Testis (tissue), 3 donors: ENCODE measurements around the gene TFF2. TPM values are rescaled to one million over a fixed set of nuclear protein-coding genes. Genes with fewer than 3 reads are reported as not detected.

Experiments used
- DNase-seq: peaks from one replicate; pipeline ENCODE4 v3.0.0-alpha.2; 2019
- H3K27ac ChIP-seq, 2 donors: fragments of 200-600 bp; sonication (generic); one replicate each; pipeline ENCODE4 v1.5.1; 2019
- H3K27me3 ChIP-seq: fragments of 200-600 bp; sonication (generic); one replicate; pipeline ENCODE4 v1.5.1; 2019
- H3K36me3 ChIP-seq: fragments of 200-600 bp; sonication (generic); one replicate; pipeline ENCODE4 v1.5.1; 2017; ENCODE audit warnings: low read depth; ENCODE audit errors: missing control alignments
- H3K4me1 ChIP-seq: fragments of 200-600 bp; sonication (generic); one replicate; pipeline ENCODE4 v1.5.1; 2019
- H3K4me3 ChIP-seq, 2 donors: fragments of 200-600 bp; sonication (generic); one replicate each; pipeline ENCODE4 v1.5.1; 2017 to 2019
- H3K9me3 ChIP-seq: fragments of 200-600 bp; sonication (generic); one replicate; pipeline ENCODE4 v1.5.1; 2017
- CTCF ChIP-seq, 3 experiments: fragments of 450-650 bp in 2 of 3; fragments of 200-600 bp in 1 of 3; sonication (generic) in 1 of 3; IDR thresholded peaks; one replicate each; pipeline ENCODE4 v1.5.1; 2016 to 2019; ENCODE audit warnings: antibody characterized with exemption in 3 of 3, mild to moderate bottlenecking in 2 of 3, moderate library complexity in 1 of 3
- POLR2A ChIP-seq: fragments of 450-650 bp; IDR thresholded peaks from one replicate; pipeline ENCODE4 v1.6.1; 2017; ENCODE audit warnings: antibody characterized with exemption, mild to moderate bottlenecking, moderate library complexity
- WGBS, 2 donors: methylation state at CpG; one replicate each; pipeline ENCODE4 v1.1.5; 2018; 5-methylcytosine and 5-hydroxymethylcytosine counted together
- intact Hi-C: fragments of 100-400 bp; cut with DNase I; formaldehyde crosslinking; loops from one replicate; pipeline ENCODE4 v1.15.1; 2023; ENCODE audit warnings: low total_unique reads
- polyA plus RNA-seq: library from polyadenylated mRNA; stranded (reverse); fragments of 350-450 nt; fragmentation: Illumina TruSeq; extraction: RNeasy Lipid Tissue Mini Kit (QIAGEN cat#74804); gene quantifications from one replicate; pipeline ENCODE4 v1.2.3, GENCODE V29; 2014; ENCODE audit warnings: low read depth, low replicate concordance; ENCODE audit not compliant: insufficient read depth
- total RNA-seq, 2 donors: library from RNA; depleted of rRNA; stranded (reverse); fragments of >200 nt; gene quantifications; one replicate each; pipeline ENCODE4 v1.2.3, GENCODE V29; 2016

Gene TFF2
- total and polyA plus RNA-seq, 3 donors from 2014 or later, result not detected

- intact Hi-C loops, result no loop called here
- H3K27me3 ChIP-seq, result no peaks in the 10 kb centered on the region
These were observed 26.6 kb upstream of the TFF2 start for GRCh38 chr21:42377211-42377950.

GRCh38 chr21:42376338-42376982 lies 25.7 kb upstream of the TFF2 start:
- no peak overlapping the region for H3K27ac ChIP-seq
- TF ChIP-seq POLR2A (no peak), CTCF (IDR thresholded peaks at IDR 0.05) (no peak)
- no peaks in the 10 kb centered on the region for H3K4me1 ChIP-seq
- WGBS, 2 donors, result 74 to 84% methylated on average over 20 to 32 of the region's 32 CpGs
- DNase-seq, result no peak
- H3K27me3 ChIP-seq, result no peaks in the 10 kb centered on the region
- intact Hi-C loops, result no loop called here
- no peaks in the 10 kb centered on the region for H3K9me3 ChIP-seq
- H3K4me3 ChIP-seq, result no peak overlapping the region
- no peaks in the 10 kb centered on the region for H3K36me3 ChIP-seq

More at GRCh38 chr21:42377211-42377950, 26.6 kb upstream of the TFF2 start:
- H3K9me3 ChIP-seq, result no peaks in the 10 kb centered on the region
- WGBS, 2 donors, result 81 to 87% methylated on average over 14 to 24 of the region's 24 CpGs
- no peak overlapping the region for H3K27ac ChIP-seq
- no peak for TF ChIP-seq POLR2A
- TF ChIP-seq CTCF (IDR thresholded peaks at IDR 0.05), result no peak
- no peak for DNase-seq
- no peaks in the 10 kb centered on the region for H3K36me3 ChIP-seq
- H3K4me3 ChIP-seq, result no peak overlapping the region
- no peaks in the 10 kb centered on the region for H3K4me1 ChIP-seq

- no peaks in the 10 kb centered on the region for H3K36me3 ChIP-seq
- intact Hi-C loops, result no loop called here
- H3K27ac ChIP-seq, result no peak overlapping the region
- no peak for TF ChIP-seq POLR2A
- no peak for TF ChIP-seq CTCF (IDR thresholded peaks at IDR 0.05)
- 78 to 81% methylated on average over 3 of the region's 3 CpGs for WGBS, 2 donors
- DNase-seq, result no peak
- H3K9me3 ChIP-seq, result no peaks in the 10 kb centered on the region
- H3K27me3 ChIP-seq, result no peaks in the 10 kb centered on the region
- H3K4me3 ChIP-seq, result no peak overlapping the region
- H3K4me1 ChIP-seq, result no peaks in the 10 kb centered on the region
These were observed 25.2 kb upstream of the TFF2 start for GRCh38 chr21:42375966-42376337.

GRCh38 chr21:42375506-42375905 lies 24.7 kb upstream of the TFF2 start:
- DNase-seq, result no peak
- no peak overlapping the region for H3K27ac ChIP-seq
- H3K4me1 ChIP-seq, result no peaks in the 10 kb centered on the region
- no peaks in the 10 kb centered on the region for H3K27me3 ChIP-seq
- no peak overlapping the region for H3K4me3 ChIP-seq
- intact Hi-C loops, result no loop called here
- no peaks in the 10 kb centered on the region for H3K36me3 ChIP-seq
- 76 to 85% methylated on average over 6 to 11 of the region's 11 CpGs for whole genome bisulfite sequencing, 2 donors
- TF ChIP-seq CTCF (IDR thresholded peaks at IDR 0.05) (no peak), POLR2A (no peak)
- H3K9me3 ChIP-seq, result no peaks in the 10 kb centered on the region
